Gastrocnemius medialis (tissue), 4 donors: ENCODE measurements around the gene RNF4.

ENCODE experiments used
- CTCF ChIP-seq, 5 experiments: fragments of 450-650 bp in 3 of 5; fragments of 200-600 bp in 2 of 5; sonication (generic) in 2 of 5; IDR thresholded peaks in 4 of 5; conservative IDR thresholded peaks in 1 of 5; 1 replicate in 4 of 5; 2 replicates in 1 of 5; pipeline ENCODE4 v1.5.1; 2016 to 2019; ENCODE audit warnings: antibody characterized with exemption in 5 of 5, mild to moderate bottlenecking in 3 of 5, moderate library complexity in 3 of 5
- POLR2A ChIP-seq, 2 donors: fragments of 450-650 bp; IDR thresholded peaks; one replicate each; pipeline ENCODE4 v1.6.1; 2017; ENCODE audit warnings: antibody characterized with exemption in 2 of 2, mild to moderate bottlenecking in 2 of 2, moderate library complexity in 2 of 2

- no peak for TF ChIP-seq CTCF (IDR thresholded peaks at IDR 0.05 in 4 of 5, conservative IDR thresholded peaks at IDR 0.05 in 1 of 5)
- no peak for TF ChIP-seq POLR2A (IDR thresholded peaks at IDR 0.05)
Measured at GRCh38 chr4:2461246-2461960, 7.5 kb upstream of the RNF4 start.
